Activated T-helper 17 cell treated with anti-CD3 and anti-CD28 coated beads, Interleukin-2, amount 50 U/mL, for 72 hours (primary cell): ENCODE results near the gene EPHA5. TPM values are rescaled to one million over a fixed set of nuclear protein-coding genes. Genes with fewer than 3 reads are reported as not detected.

Experiments used
- ATAC-seq: fragments of 150-1000 bp; cut with Tn5 transposase; replicated peaks from 2 replicates; pipeline ENCODE4 v1.10.0; 2021; ENCODE audit warnings: mild to moderate bottlenecking, moderate library complexity
- H3K27ac Mint-ChIP-seq: one replicate; pipeline ENCODE4 v1.8.0; 2022; ENCODE audit warnings: mixed read lengths
- H3K27me3 Mint-ChIP-seq: one replicate; pipeline ENCODE4 v1.8.0; 2022; ENCODE audit warnings: mixed read lengths
- H3K36me3 Mint-ChIP-seq: one replicate; pipeline ENCODE4 v1.8.0; 2022; ENCODE audit warnings: low read depth, mild to moderate bottlenecking, mixed read lengths
- H3K4me1 Mint-ChIP-seq: one replicate; pipeline ENCODE4 v1.8.0; 2022; ENCODE audit warnings: mixed read lengths
- H3K4me3 Mint-ChIP-seq: one replicate; pipeline ENCODE4 v1.8.0; 2022; ENCODE audit warnings: mild to moderate bottlenecking, mixed read lengths
- H3K9me3 Mint-ChIP-seq: one replicate; pipeline ENCODE4 v1.8.0; 2022; ENCODE audit warnings: mixed read lengths
- total RNA-seq, 2 donors: library from RNA; stranded (reverse); gene quantifications; one replicate each; pipeline ENCODE4 v1.2.3, GENCODE V29; 2022

The EPHA5 gene
- total RNA-seq, 2 donors from 2014 or later: not detected

- no peak overlapping the region for H3K4me3 Mint-ChIP-seq
- no peak for ATAC-seq
These were observed 16.4 kb downstream of the EPHA5 start for GRCh38 chr4:65653740-65654361.

GRCh38 chr4:65651751-65652150, 18.5 kb downstream of the EPHA5 start:
- ATAC-seq: no peak
- Mint-ChIP-seq H3K4me1 (no peaks in the 10 kb centered on the region), H3K27ac (no peak overlapping the region)

More at GRCh38 chr4:65653740-65654361, 16.4 kb downstream of the EPHA5 start:
- Mint-ChIP-seq H3K27ac (no peak overlapping the region), H3K4me1 (no peaks in the 10 kb centered on the region), H3K9me3 (no peaks in the 10 kb centered on the region), H3K27me3 (no peaks in the 10 kb centered on the region), H3K36me3 (no peaks in the 10 kb centered on the region)

GRCh38 chr4:65651031-65651430, 19.3 kb downstream of the EPHA5 start:
- H3K27ac Mint-ChIP-seq: no peak overlapping the region
- ATAC-seq: no peak
- H3K9me3 Mint-ChIP-seq: no peaks in the 10 kb centered on the region
- no peaks in the 10 kb centered on the region for H3K36me3 Mint-ChIP-seq
- H3K27me3 Mint-ChIP-seq: no peaks in the 10 kb centered on the region
- H3K4me1 Mint-ChIP-seq: no peaks in the 10 kb centered on the region
- no peak overlapping the region for H3K4me3 Mint-ChIP-seq

More at GRCh38 chr4:65651751-65652150, 18.5 kb downstream of the EPHA5 start:
- Mint-ChIP-seq H3K36me3 (no peaks in the 10 kb centered on the region), H3K4me3 (no peak overlapping the region), H3K9me3 (no peaks in the 10 kb centered on the region), H3K27me3 (no peaks in the 10 kb centered on the region)

GRCh38 chr4:65646136-65646535, 24.2 kb downstream of the EPHA5 start:
- no peak for ATAC-seq
- H3K4me1 Mint-ChIP-seq: no peaks in the 10 kb centered on the region
- no peak overlapping the region for H3K4me3 Mint-ChIP-seq
- no peaks in the 10 kb centered on the region for H3K9me3 Mint-ChIP-seq
- H3K36me3 Mint-ChIP-seq: no peaks in the 10 kb centered on the region
- H3K27ac Mint-ChIP-seq: no peak overlapping the region
- no peaks in the 10 kb centered on the region for H3K27me3 Mint-ChIP-seq

GRCh38 chr4:65645185-65645584, 25.1 kb downstream of the EPHA5 start:
- no peak overlapping the region for H3K27ac Mint-ChIP-seq
- no peak overlapping the region for H3K4me3 Mint-ChIP-seq
- no peaks in the 10 kb centered on the region for H3K27me3 Mint-ChIP-seq
- H3K9me3 Mint-ChIP-seq: no peaks in the 10 kb centered on the region
- H3K4me1 Mint-ChIP-seq: no peaks in the 10 kb centered on the region
- no peak for ATAC-seq
- H3K36me3 Mint-ChIP-seq: no peaks in the 10 kb centered on the region

- Mint-ChIP-seq H3K9me3 (peaks cover 11% of the 10 kb centered on the region), H3K27ac (no peak overlapping the region), H3K4me3 (no peak overlapping the region), H3K4me1 (no peaks in the 10 kb centered on the region), H3K27me3 (no peaks in the 10 kb centered on the region), H3K36me3 (no peaks in the 10 kb centered on the region)
- no peak for ATAC-seq
These were observed 35.1 kb downstream of the EPHA5 start for GRCh38 chr4:65635051-65635821.

GRCh38 chr4:65624651-65625050, 45.6 kb downstream of the EPHA5 start:
- no peaks in the 10 kb centered on the region for H3K36me3 Mint-ChIP-seq
- H3K9me3 Mint-ChIP-seq: no peaks in the 10 kb centered on the region
- no peak for ATAC-seq
- H3K27ac Mint-ChIP-seq: no peak overlapping the region
- H3K4me3 Mint-ChIP-seq: no peak overlapping the region
- no peaks in the 10 kb centered on the region for H3K4me1 Mint-ChIP-seq
- no peaks in the 10 kb centered on the region for H3K27me3 Mint-ChIP-seq

- no peak overlapping the region for H3K27ac Mint-ChIP-seq
- H3K4me1 Mint-ChIP-seq: no peaks in the 10 kb centered on the region
- H3K9me3 Mint-ChIP-seq: no peaks in the 10 kb centered on the region
- no peaks in the 10 kb centered on the region for H3K36me3 Mint-ChIP-seq
- H3K27me3 Mint-ChIP-seq: no peaks in the 10 kb centered on the region
- ATAC-seq: no peak
- H3K4me3 Mint-ChIP-seq: no peak overlapping the region
These were observed 46.8 kb downstream of the EPHA5 start for GRCh38 chr4:65623506-65623905.

GRCh38 chr4:65617416-65617815, 52.9 kb downstream of the EPHA5 start:
- H3K36me3 Mint-ChIP-seq: no peaks in the 10 kb centered on the region
- H3K4me3 Mint-ChIP-seq: no peak overlapping the region
- no peaks in the 10 kb centered on the region for H3K27me3 Mint-ChIP-seq
- ATAC-seq: no peak
- peaks cover 7% of the 10 kb centered on the region for H3K9me3 Mint-ChIP-seq
- H3K27ac Mint-ChIP-seq: no peak overlapping the region
- H3K4me1 Mint-ChIP-seq: no peaks in the 10 kb centered on the region

- ATAC-seq: no peak
- Mint-ChIP-seq H3K27ac (no peak overlapping the region), H3K4me3 (no peak overlapping the region), H3K9me3 (no peaks in the 10 kb centered on the region), H3K27me3 (no peaks in the 10 kb centered on the region), H3K4me1 (no peaks in the 10 kb centered on the region), H3K36me3 (no peaks in the 10 kb centered on the region)
These were observed 65.8 kb downstream of the EPHA5 start for GRCh38 chr4:65604515-65604914.

- no peaks in the 10 kb centered on the region for H3K36me3 Mint-ChIP-seq
- H3K4me1 Mint-ChIP-seq: no peaks in the 10 kb centered on the region
- no peak for ATAC-seq
- H3K9me3 Mint-ChIP-seq: peaks cover 9% of the 10 kb centered on the region
- H3K27ac Mint-ChIP-seq: no peak overlapping the region
- no peak overlapping the region for H3K4me3 Mint-ChIP-seq
- no peaks in the 10 kb centered on the region for H3K27me3 Mint-ChIP-seq
These were observed 69.6 kb downstream of the EPHA5 start for GRCh38 chr4:65600656-65601055.

- no peak overlapping the region for H3K4me3 Mint-ChIP-seq
- H3K9me3 Mint-ChIP-seq: peaks cover 9% of the 10 kb centered on the region
- no peak for ATAC-seq
- no peaks in the 10 kb centered on the region for H3K36me3 Mint-ChIP-seq
- H3K4me1 Mint-ChIP-seq: no peaks in the 10 kb centered on the region
- no peaks in the 10 kb centered on the region for H3K27me3 Mint-ChIP-seq
- no peak overlapping the region for H3K27ac Mint-ChIP-seq
These were observed 70.9 kb downstream of the EPHA5 start for GRCh38 chr4:65599340-65599739.

GRCh38 chr4:65597697-65598096, 72.6 kb downstream of the EPHA5 start:
- Mint-ChIP-seq H3K27ac (no peak overlapping the region), H3K36me3 (no peaks in the 10 kb centered on the region), H3K4me3 (no peak overlapping the region), H3K4me1 (no peaks in the 10 kb centered on the region), H3K9me3 (peaks cover 9% of the 10 kb centered on the region), H3K27me3 (no peaks in the 10 kb centered on the region)
- no peak for ATAC-seq

GRCh38 chr4:65592089-65592488, 78.2 kb downstream of the EPHA5 start:
- ATAC-seq: no peak
- Mint-ChIP-seq H3K4me3 (no peak overlapping the region), H3K27me3 (no peaks in the 10 kb centered on the region), H3K4me1 (no peaks in the 10 kb centered on the region), H3K9me3 (peaks cover 10% of the 10 kb centered on the region), H3K36me3 (no peaks in the 10 kb centered on the region), H3K27ac (no peak overlapping the region)

GRCh38 chr4:65589921-65590320, 80.4 kb downstream of the EPHA5 start:
- Mint-ChIP-seq H3K36me3 (no peaks in the 10 kb centered on the region), H3K4me1 (no peaks in the 10 kb centered on the region), H3K27ac (no peak overlapping the region), H3K9me3 (peaks cover 6% of the 10 kb centered on the region), H3K4me3 (no peak overlapping the region), H3K27me3 (no peaks in the 10 kb centered on the region)
- ATAC-seq: no peak
